ENCODE data around the gene LPAR4. TPM values are rescaled to one million over a fixed set of nuclear protein-coding genes. Genes with fewer than 3 reads are reported as not detected.

LPAR4 gene
- total RNA-seq, 4 donors from 2014 or later: not detected

GRCh38 chrX:78759081-78759480, 11.6 kb downstream of the LPAR4 start:
- Histone ChIP-seq H3K9me3 (no peaks in the 10 kb centered on the region), H3K4me1 (no peaks in the 10 kb centered on the region), H3K27ac (no peak overlapping the region), H3K4me3 (no peak overlapping the region), H3K36me3 (no peaks in the 10 kb centered on the region), H3K27me3 (no peaks in the 10 kb centered on the region)
- TF ChIP-seq POLR2A (IDR thresholded peaks at IDR 0.05) (no peak), CTCF (IDR thresholded peaks at IDR 0.05) (no peak)
- DNase-seq: no peak

GRCh38 chrX:78769101-78769755, 21.7 kb downstream of the LPAR4 start:
- Histone ChIP-seq H3K9me3 (no peaks in the 10 kb centered on the region), H3K27me3 (no peaks in the 10 kb centered on the region), H3K36me3 (no peaks in the 10 kb centered on the region), H3K4me1 (no peaks in the 10 kb centered on the region), H3K4me3 (no peak overlapping the region), H3K27ac (no peak overlapping the region)
- no peak for DNase-seq
- TF ChIP-seq CTCF (IDR thresholded peaks at IDR 0.05) (no peak), POLR2A (IDR thresholded peaks at IDR 0.05) (no peak)

GRCh38 chrX:78769946-78770345, 22.4 kb downstream of the LPAR4 start:
- H3K27me3 ChIP-seq: no peaks in the 10 kb centered on the region
- H3K9me3 ChIP-seq: no peaks in the 10 kb centered on the region
- no peak overlapping the region for H3K27ac ChIP-seq
- H3K36me3 ChIP-seq: no peaks in the 10 kb centered on the region
- H3K4me3 ChIP-seq: no peak overlapping the region
- DNase-seq: no peak
- no peaks in the 10 kb centered on the region for H3K4me1 ChIP-seq
- TF ChIP-seq POLR2A (IDR thresholded peaks at IDR 0.05): no peak
- TF ChIP-seq CTCF (IDR thresholded peaks at IDR 0.05): no peak

- H3K4me3 ChIP-seq: no peak overlapping the region
- no peak overlapping the region for H3K27ac ChIP-seq
- H3K4me1 ChIP-seq: no peaks in the 10 kb centered on the region
- H3K36me3 ChIP-seq: no peaks in the 10 kb centered on the region
- H3K27me3 ChIP-seq: no peaks in the 10 kb centered on the region
- H3K9me3 ChIP-seq: no peaks in the 10 kb centered on the region
- no peak for DNase-seq
- TF ChIP-seq CTCF (IDR thresholded peaks at IDR 0.05) (no peak), POLR2A (IDR thresholded peaks at IDR 0.05) (no peak)
These were observed 49.4 kb downstream of the LPAR4 start for GRCh38 chrX:78796916-78797315.

- no peak for TF ChIP-seq CTCF (IDR thresholded peaks at IDR 0.05)
- no peak for TF ChIP-seq POLR2A (IDR thresholded peaks at IDR 0.05)
- Histone ChIP-seq H3K36me3 (no peaks in the 10 kb centered on the region), H3K27me3 (no peaks in the 10 kb centered on the region), H3K27ac (no peak overlapping the region), H3K9me3 (no peaks in the 10 kb centered on the region), H3K4me1 (no peaks in the 10 kb centered on the region), H3K4me3 (no peak overlapping the region)
- DNase-seq: no peak
These were observed 52.6 kb downstream of the LPAR4 start for GRCh38 chrX:78800114-78800513.

GRCh38 chrX:78800694-78801093, 53.2 kb downstream of the LPAR4 start:
- Histone ChIP-seq H3K9me3 (no peaks in the 10 kb centered on the region), H3K4me1 (no peaks in the 10 kb centered on the region), H3K4me3 (no peak overlapping the region), H3K27ac (no peak overlapping the region), H3K27me3 (no peaks in the 10 kb centered on the region), H3K36me3 (no peaks in the 10 kb centered on the region)
- no peak for DNase-seq
- no peak for TF ChIP-seq CTCF (IDR thresholded peaks at IDR 0.05)
- TF ChIP-seq POLR2A (IDR thresholded peaks at IDR 0.05): no peak

Data from Peyer's patch (tissue), 4 donors.